HepG2 (cell line): ENCODE measurements around the gene TNS4. TPM values are rescaled to one million over a fixed set of nuclear protein-coding genes. Genes with fewer than 3 reads are reported as not detected.

Experiments used
- FOXP1 ChIP-seq, 2 experiments: fragments of 450-650 bp in 1 of 2; IDR thresholded peaks; 2 replicates each; pipeline ENCODE4 v1.6.1; 2017 to 2018; ENCODE audit warnings: antibody characterized with exemption in 1 of 2
- GZF1 ChIP-seq: sonication (generic); formaldehyde crosslinking; IDR thresholded peaks from 2 replicates; pipeline ENCODE4 v1.5.1; 2020; ENCODE audit warnings: mild to moderate bottlenecking, missing genetic modification reagents
- HNF1A ChIP-seq, 2 experiments: sonication (generic) in 1 of 2; formaldehyde crosslinking in 1 of 2; IDR thresholded peaks; 2 replicates each; pipeline versions ENCODE4 v1.4.0 to v1.6.1; 2016 to 2020; ENCODE audit warnings: borderline replicate concordance in 1 of 2, low read depth in 1 of 2, mild to moderate bottlenecking in 1 of 2, missing genetic modification reagents in 1 of 2
- KMT2B ChIP-seq: IDR thresholded peaks from 2 replicates; pipeline ENCODE4 v1.6.1; 2016; ENCODE audit warnings: missing genetic modification reagents, missing compliant biosample characterization
- LRRFIP1 ChIP-seq: sonication (generic); formaldehyde crosslinking; conservative IDR thresholded peaks from 2 replicates; pipeline ENCODE4 v1.4.0; 2020; ENCODE audit warnings: missing genetic modification reagents
- PAWR ChIP-seq: sonication (generic); formaldehyde crosslinking; IDR thresholded peaks from 2 replicates; pipeline ENCODE4 v1.4.0; 2020; ENCODE audit warnings: missing genetic modification reagents, mild to moderate bottlenecking, borderline replicate concordance
- THAP11 ChIP-seq: IDR thresholded peaks from 2 replicates; pipeline ENCODE4 v1.6.1; 2016; ENCODE audit warnings: missing biosample characterization, missing genetic modification reagents
- ZBTB40 ChIP-seq, 2 experiments: fragments of 450-650 bp in 1 of 2; sonication (generic) in 1 of 2; formaldehyde crosslinking in 1 of 2; IDR thresholded peaks; 2 replicates each; pipeline versions ENCODE4 v1.6.1 to v1.8.0; 2016 to 2022; ENCODE audit warnings: antibody characterized with exemption in 1 of 2, mild to moderate bottlenecking in 1 of 2, missing genetic modification reagents in 1 of 2
- ZNF350 ChIP-seq: sonication (generic); formaldehyde crosslinking; IDR thresholded peaks from 2 replicates; pipeline ENCODE4 v1.4.0; 2020; ENCODE audit warnings: mild to moderate bottlenecking, low read depth, missing genetic modification reagents, borderline replicate concordance
- ZNF562 ChIP-seq: sonication (generic); formaldehyde crosslinking; IDR thresholded peaks from 2 replicates; pipeline ENCODE4 v1.8.0; 2022; ENCODE audit warnings: missing genetic modification reagents, borderline replicate concordance
- ZNF563 ChIP-seq: sonication (generic); formaldehyde crosslinking; IDR thresholded peaks from 2 replicates; pipeline ENCODE4 v1.8.0; 2022; ENCODE audit warnings: mild to moderate bottlenecking, moderate library complexity, missing genetic modification reagents
- ZNF614 ChIP-seq: IDR thresholded peaks from 2 replicates; pipeline ENCODE4 v1.6.1; 2018; ENCODE audit warnings: missing biosample characterization, missing genetic modification reagents, inconsistent platforms, borderline replicate concordance
- polyA plus RNA-seq, 8 experiments: library from polyadenylated mRNA; depleted of rRNA in 3 of 8; stranded (reverse) in 7 of 8; unstranded in 1 of 8; fragments of >200 nt; fragmentation: Illumina TruSeq in 4 of 8; extraction: Trizol in 4 of 8; gene quantifications; 2 replicates each; pipeline versions ENCODE4 v1.2.1 to v1.2.3, GENCODE V29; 2011 to 2016; ENCODE audit warnings: low read depth in 4 of 8, missing spikeins in 1 of 8, mixed read lengths in 1 of 8; ENCODE audit not compliant: insufficient read depth in 1 of 8
- total RNA-seq, 5 experiments: library from RNA; depleted of rRNA; stranded (reverse); fragments of >200 nt; fragmentation: Illumina TruSeq; extraction: Trizol; gene quantifications; 2 replicates each; pipeline ENCODE4 v1.2.3, GENCODE V29; 2016; ENCODE audit warnings: low read depth in 1 of 5

Gene TNS4
- total and polyA plus RNA-seq, 2 of the 13 experiments (the other 11 are each of a cell fraction or from before 2014, with no cell fraction given) = 0.58 to 2.1 TPM

GRCh38 chr17:40516581-40517285, 15.3 kb upstream of the TNS4 start (continued):
- TF ChIP-seq ZBTB40 (IDR thresholded peaks at IDR 0.05) = no peak
- no peak for TF ChIP-seq ZBTB40 (CRISPR knock-in tag; IDR thresholded peaks at IDR 0.05)
- no peak for TF ChIP-seq HNF1A (IDR thresholded peaks at IDR 0.05; ENCODE audit: low read depth)
- peak; percentile 28; the same call in 1 of the 2 replicates for TF ChIP-seq HNF1A (CRISPR knock-in tag; IDR thresholded peaks at IDR 0.05; ENCODE audit: borderline replicate concordance)
- TF ChIP-seq KMT2B (CRISPR knock-in tag) = no peak
- TF ChIP-seq ZNF614 (CRISPR knock-in tag) = no peak; the same call in 1 of the 2 replicates
- no peak for TF ChIP-seq ZNF350 (CRISPR knock-in tag)
- no peak for TF ChIP-seq PAWR (CRISPR knock-in tag)
- no peak for TF ChIP-seq ZNF563 (CRISPR knock-in tag)
- no peak for TF ChIP-seq LRRFIP1 (CRISPR knock-in tag)
- no peak for TF ChIP-seq FOXP1 (IDR thresholded peaks at IDR 0.05)
- peak; percentile 30; the same call in 1 of the 2 replicates for TF ChIP-seq FOXP1 (CRISPR knock-in tag; IDR thresholded peaks at IDR 0.05)
- no peak for TF ChIP-seq GZF1 (CRISPR knock-in tag)
- no peak for TF ChIP-seq THAP11 (CRISPR knock-in tag)
- TF ChIP-seq ZNF562 (CRISPR knock-in tag) = no peak
